HepG2 (cell line): ENCODE results near the gene RHD. TPM values are rescaled to one million over a fixed set of nuclear protein-coding genes. Genes with fewer than 3 reads are reported as not detected.

Source experiments
- AKNA ChIP-seq: sonication (generic); formaldehyde crosslinking; IDR thresholded peaks from 2 replicates; pipeline ENCODE4 v1.4.0; 2020; ENCODE audit warnings: missing genetic modification reagents, borderline replicate concordance
- GABPA ChIP-seq, 2 experiments: IDR thresholded peaks; 2 replicates each; pipeline ENCODE4 v1.6.1; 2011 to 2016; ENCODE audit warnings: low read depth in 2 of 2, low read length in 1 of 2, missing biosample characterization in 1 of 2, missing genetic modification characterization in 1 of 2
- GFI1 ChIP-seq: sonication (generic); formaldehyde crosslinking; IDR thresholded peaks from 2 replicates; pipeline ENCODE4 v1.5.0; 2020; ENCODE audit warnings: missing genetic modification reagents, mild to moderate bottlenecking, borderline replicate concordance
- KDM2A ChIP-seq: sonication (generic); formaldehyde crosslinking; IDR thresholded peaks from 2 replicates; pipeline ENCODE4 v1.4.0; 2020; ENCODE audit warnings: low read depth, missing genetic modification reagents, borderline replicate concordance
- KDM4B ChIP-seq: sonication (generic); formaldehyde crosslinking; IDR thresholded peaks from 2 replicates; pipeline ENCODE4 v1.4.0; 2020; ENCODE audit warnings: missing genetic modification reagents
- KLF11 ChIP-seq: IDR thresholded peaks from 2 replicates; pipeline ENCODE4 v1.6.1; 2016; ENCODE audit warnings: missing compliant biosample characterization
- MYPOP ChIP-seq: sonication (generic); formaldehyde crosslinking; IDR thresholded peaks from 2 replicates; pipeline ENCODE4 v1.8.1; 2023; ENCODE audit warnings: mild to moderate bottlenecking, moderate library complexity, missing genetic modification reagents
- NFYC ChIP-seq: IDR thresholded peaks from 2 replicates; pipeline ENCODE4 v1.6.1; 2016; ENCODE audit warnings: missing genetic modification reagents, missing compliant biosample characterization
- ZHX1 ChIP-seq: sonication (generic); formaldehyde crosslinking; IDR thresholded peaks from 2 replicates; pipeline ENCODE4 v1.8.1; 2022; ENCODE audit warnings: low read depth, mild to moderate bottlenecking, missing genetic modification reagents
- ZMYM3 ChIP-seq: sonication (generic); formaldehyde crosslinking; IDR thresholded peaks from 2 replicates; pipeline ENCODE4 v1.5.1; 2020; ENCODE audit warnings: mild to moderate bottlenecking, missing genetic modification reagents
- ZNF747 ChIP-seq: sonication (generic); formaldehyde crosslinking; IDR thresholded peaks from 2 replicates; pipeline ENCODE4 v1.8.1; 2023; ENCODE audit warnings: missing genetic modification reagents, mild to moderate bottlenecking, borderline replicate concordance
- ZNF773 ChIP-seq: sonication (generic); formaldehyde crosslinking; IDR thresholded peaks from 2 replicates; pipeline ENCODE4 v1.4.0; 2020; ENCODE audit warnings: missing genetic modification reagents, borderline replicate concordance
- ZSCAN29 ChIP-seq: sonication (generic); formaldehyde crosslinking; conservative IDR thresholded peaks from 2 replicates; pipeline ENCODE4 v1.4.0; 2020; ENCODE audit warnings: mild to moderate bottlenecking, missing genetic modification reagents
- ZSCAN9 ChIP-seq: IDR thresholded peaks from 2 replicates; pipeline ENCODE4 v1.6.1; 2016; ENCODE audit warnings: borderline replicate concordance
- ZXDC ChIP-seq: sonication (generic); formaldehyde crosslinking; IDR thresholded peaks from 2 replicates; pipeline ENCODE4 v1.5.0; 2020; ENCODE audit warnings: mild to moderate bottlenecking, missing genetic modification reagents
- polyA plus RNA-seq, 8 experiments: library from polyadenylated mRNA; depleted of rRNA in 3 of 8; stranded (reverse) in 7 of 8; unstranded in 1 of 8; fragments of >200 nt; fragmentation: Illumina TruSeq in 4 of 8; extraction: Trizol in 4 of 8; gene quantifications; 2 replicates each; pipeline versions ENCODE4 v1.2.1 to v1.2.3, GENCODE V29; 2011 to 2016; ENCODE audit warnings: low read depth in 4 of 8, missing spikeins in 1 of 8, mixed read lengths in 1 of 8; ENCODE audit not compliant: insufficient read depth in 1 of 8
- total RNA-seq, 5 experiments: library from RNA; depleted of rRNA; stranded (reverse); fragments of >200 nt; fragmentation: Illumina TruSeq; extraction: Trizol; gene quantifications; 2 replicates each; pipeline ENCODE4 v1.2.3, GENCODE V29; 2016; ENCODE audit warnings: low read depth in 1 of 5

RHD gene
- total and polyA plus RNA-seq, 2 of the 13 experiments (the other 11 are each of a cell fraction or from before 2014, with no cell fraction given): not detected

- 0 out of 2 replicates have a peak, but pooled peaks have one; percentile 77 for TF ChIP-seq ZHX1
- peak; percentile 69; the same call in 1 of the 2 replicates for TF ChIP-seq KLF11
- TF ChIP-seq ZNF773 (CRISPR knock-in tag): no peak
- peak; percentile 96 for TF ChIP-seq KDM2A
- TF ChIP-seq MYPOP (CRISPR knock-in tag): peak; percentile 89
- TF ChIP-seq NFYC (CRISPR knock-in tag): peak; percentile 38; the same call in 1 of the 2 replicates
- TF ChIP-seq GABPA (IDR thresholded peaks at IDR 0.05; ENCODE audit: low read depth, low read length): peak; percentile 44
- peak; percentile 61 for TF ChIP-seq GABPA (CRISPR knock-in tag; IDR thresholded peaks at IDR 0.05; ENCODE audit: low read depth)
- TF ChIP-seq ZNF747 (CRISPR knock-in tag): no peak; the same call in 1 of the 2 replicates
- TF ChIP-seq KDM4B (CRISPR knock-in tag): peak; percentile 45; the same call in 1 of the 2 replicates
- TF ChIP-seq ZXDC (CRISPR knock-in tag): peak; percentile 82; the same call in 1 of the 2 replicates
- peak; percentile 41; the same call in 1 of the 2 replicates for TF ChIP-seq ZSCAN29 (CRISPR knock-in tag)
- TF ChIP-seq GFI1 (CRISPR knock-in tag): peak; percentile 23; the same call in 1 of the 2 replicates
- TF ChIP-seq ZMYM3 (CRISPR knock-in tag): no peak; the same call in 1 of the 2 replicates
- TF ChIP-seq ZSCAN9 (CRISPR knock-in tag): peak; percentile 87
- no peak for TF ChIP-seq AKNA (CRISPR knock-in tag)
Measured at GRCh38 chr1:25247024-25247828, 25.1 kb upstream of the RHD start, which contains the start of gene RSRP1 (continued).
